ENCODE data around the gene ICAM5.

Gene ICAM5

GRCh38 chr19:10284960-10285278 is 4.8 kb upstream of the ICAM5 start:
- Histone ChIP-seq H3K9ac (ENCODE audit: low read depth, low read length) (no peak overlapping the region), H3K4me3 (ENCODE audit: low read length) (no peak overlapping the region), H3K36me3 (ENCODE audit: insufficient read depth, low read length) (peaks cover 4% of the 10 kb centered on the region; the same call in 1 of the 2 replicates), H3K27me3 (ENCODE audit: insufficient read depth, low read length) (peaks cover 44% of the 10 kb centered on the region), H3K9me3 (ENCODE audit: insufficient read depth, low read depth, low read length) (no peaks in the 10 kb centered on the region), H3K4me1 (ENCODE audit: insufficient read depth, low read length) (0 out of 2 replicates have a peak, but pooled peaks cover 3% of the 10 kb centered on the region), H3K27ac (ENCODE audit: low read depth, low read length) (no peak overlapping the region)
- WGBS = 94% methylated on average over 13 of the region's 13 CpGs

GRCh38 chr19:10285393-10285792 is 4.4 kb upstream of the ICAM5 start:
- Histone ChIP-seq H3K4me3 (ENCODE audit: low read length) (no peak overlapping the region), H3K9me3 (ENCODE audit: insufficient read depth, low read depth, low read length) (no peaks in the 10 kb centered on the region), H3K36me3 (ENCODE audit: insufficient read depth, low read length) (peaks cover 4% of the 10 kb centered on the region; the same call in 1 of the 2 replicates), H3K27me3 (ENCODE audit: insufficient read depth, low read length) (peaks cover 48% of the 10 kb centered on the region), H3K27ac (ENCODE audit: low read depth, low read length) (no peak overlapping the region), H3K9ac (ENCODE audit: low read depth, low read length) (no peak overlapping the region), H3K4me1 (ENCODE audit: insufficient read depth, low read length) (0 out of 2 replicates have a peak, but pooled peaks cover 3% of the 10 kb centered on the region)
- WGBS = 94% methylated on average over 4 of the region's 4 CpGs

DNA sequence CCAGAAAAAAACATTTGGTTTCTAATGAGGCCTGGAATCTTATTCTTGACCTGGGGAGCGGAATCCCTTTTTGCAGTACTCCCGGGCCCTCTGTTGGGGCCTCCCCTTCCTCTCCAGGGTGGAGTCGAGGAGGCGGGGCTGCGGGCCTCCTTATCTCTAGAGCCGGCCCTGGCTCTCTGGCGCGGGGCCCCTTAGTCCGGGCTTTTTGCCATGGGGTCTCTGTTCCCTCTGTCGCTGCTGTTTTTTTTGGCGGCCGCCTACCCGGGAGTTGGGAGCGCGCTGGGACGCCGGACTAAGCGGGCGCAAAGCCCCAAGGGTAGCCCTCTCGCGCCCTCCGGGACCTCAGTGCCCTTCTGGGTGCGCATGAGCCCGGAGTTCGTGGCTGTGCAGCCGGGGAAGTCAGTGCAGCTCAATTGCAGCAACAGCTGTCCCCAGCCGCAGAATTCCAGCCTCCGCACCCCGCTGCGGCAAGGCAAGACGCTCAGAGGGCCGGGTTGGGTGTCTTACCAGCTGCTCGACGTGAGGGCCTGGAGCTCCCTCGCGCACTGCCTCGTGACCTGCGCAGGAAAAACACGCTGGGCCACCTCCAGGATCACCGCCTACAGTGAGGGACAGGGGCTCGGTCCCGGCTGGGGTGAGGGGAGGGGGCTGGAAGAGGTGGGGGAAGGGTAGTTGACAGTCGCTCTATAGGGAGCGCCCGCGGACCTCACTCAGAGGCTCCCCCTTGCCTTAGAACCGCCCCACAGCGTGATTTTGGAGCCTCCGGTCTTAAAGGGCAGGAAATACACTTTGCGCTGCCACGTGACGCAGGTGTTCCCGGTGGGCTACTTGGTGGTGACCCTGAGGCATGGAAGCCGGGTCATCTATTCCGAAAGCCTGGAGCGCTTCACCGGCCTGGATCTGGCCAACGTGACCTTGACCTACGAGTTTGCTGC is 2.7 kb upstream of the ICAM5 start, which contains the start of gene ICAM4:
Gene ICAM4 (plus strand): TSS at position 153 of the 935 bp plus-strand sequence. CDS start 58 bp downstream, at position 211.
- WGBS = 6% methylated on average over 59 of the region's 59 CpGs
- no peak within 1 kb of the TSS; the same call in 1 of the 2 replicates for H3K9ac ChIP-seq (ENCODE audit: low read depth, low read length)
- 0 out of 2 replicates have a peak, but pooled peaks cover 3% of the 10 kb centered on the region for H3K4me1 ChIP-seq (ENCODE audit: insufficient read depth, low read length)
- H3K27ac ChIP-seq (ENCODE audit: low read depth, low read length) = no peak within 1 kb of the TSS
- peak within 1 kb of the TSS; percentile 57 for H3K4me3 ChIP-seq (ENCODE audit: low read length)
- peaks cover 65% of the 10 kb centered on the region for H3K27me3 ChIP-seq (ENCODE audit: insufficient read depth, low read length)
- H3K36me3 ChIP-seq (ENCODE audit: insufficient read depth, low read length) = peaks cover 4% of the 10 kb centered on the region; the same call in 1 of the 2 replicates
- H3K9me3 ChIP-seq (ENCODE audit: insufficient read depth, low read depth, low read length) = no peaks in the 10 kb centered on the region

DNA sequence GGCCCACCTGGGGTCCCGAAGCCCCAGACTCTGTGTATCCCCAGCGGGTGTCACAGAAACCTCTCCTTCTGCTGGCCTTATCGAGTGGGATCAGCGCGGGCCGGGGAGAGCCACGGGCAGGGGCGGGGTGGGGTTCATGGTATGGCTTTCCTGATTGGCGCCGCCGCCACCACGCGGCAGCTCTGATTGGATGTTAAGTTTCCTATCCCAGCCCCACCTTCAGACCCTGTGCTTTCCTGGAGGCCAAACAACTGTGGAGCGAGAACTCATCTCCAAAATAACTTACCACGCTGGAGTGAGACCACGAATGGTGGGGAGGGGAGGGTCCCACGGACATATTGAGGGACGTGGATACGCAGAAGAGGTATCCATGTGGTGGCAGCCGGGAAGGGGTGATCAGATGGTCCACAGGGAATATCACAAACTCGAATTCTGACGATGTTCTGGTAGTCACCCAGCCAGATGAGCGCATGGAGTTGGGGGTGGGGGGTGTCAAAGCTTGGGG is 1.0 kb upstream of the ICAM5 start:
- H3K9ac ChIP-seq (ENCODE audit: low read depth, low read length) = no peak overlapping the region
- peaks cover 4% of the 10 kb centered on the region; the same call in 1 of the 2 replicates for H3K36me3 ChIP-seq (ENCODE audit: insufficient read depth, low read length)
- 2% methylated on average over 19 of the region's 23 CpGs for WGBS
- H3K27ac ChIP-seq (ENCODE audit: low read depth, low read length) = no peak overlapping the region
- H3K27me3 ChIP-seq (ENCODE audit: insufficient read depth, low read length) = peaks cover 82% of the 10 kb centered on the region
- peak overlapping the region; percentile 54 for H3K4me3 ChIP-seq (ENCODE audit: low read length)
- 0 out of 2 replicates have a peak, but pooled peaks cover 3% of the 10 kb centered on the region for H3K4me1 ChIP-seq (ENCODE audit: insufficient read depth, low read length)
- H3K9me3 ChIP-seq (ENCODE audit: insufficient read depth, low read depth, low read length) = no peaks in the 10 kb centered on the region

GRCh38 chr19:10289167-10289835 is 451 bp upstream of the ICAM5 start:
- 2% methylated on average over 49 of the region's 50 CpGs for WGBS
- Histone ChIP-seq H3K4me3 (ENCODE audit: low read length) (peak overlapping the region; percentile 54), H3K36me3 (ENCODE audit: insufficient read depth, low read length) (peaks cover 4% of the 10 kb centered on the region; the same call in 1 of the 2 replicates), H3K27ac (ENCODE audit: low read depth, low read length) (no peak overlapping the region), H3K9me3 (ENCODE audit: insufficient read depth, low read depth, low read length) (no peaks in the 10 kb centered on the region), H3K27me3 (ENCODE audit: insufficient read depth, low read length) (peaks cover 88% of the 10 kb centered on the region), H3K4me1 (ENCODE audit: insufficient read depth, low read length) (0 out of 2 replicates have a peak, but pooled peaks cover 3% of the 10 kb centered on the region), H3K9ac (ENCODE audit: low read depth, low read length) (no peak overlapping the region)

DNA sequence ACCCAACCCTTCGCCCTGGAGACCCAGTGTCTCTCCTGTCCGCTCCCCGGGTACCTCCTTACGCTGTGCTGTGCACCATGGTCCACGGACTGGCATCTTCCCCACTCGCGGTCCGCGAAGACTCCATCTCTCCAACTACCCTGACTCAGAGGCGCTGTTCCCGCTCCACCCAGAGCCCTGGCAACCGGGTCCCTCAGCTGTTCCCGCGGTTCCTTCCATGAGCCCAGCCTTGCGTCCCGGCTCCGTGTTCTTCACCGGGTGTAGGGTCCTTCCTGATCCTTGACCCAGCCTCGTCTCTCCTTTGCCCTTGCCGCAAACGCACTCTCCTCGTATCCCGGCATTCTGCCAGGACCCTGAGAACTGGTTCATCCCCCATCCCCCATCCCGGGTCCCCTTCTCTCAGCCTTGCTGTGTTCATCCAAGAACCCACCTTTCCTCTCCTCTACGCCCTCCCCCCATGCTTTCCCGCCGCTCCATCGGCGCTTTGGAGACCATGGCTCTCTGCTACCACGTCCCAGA is 664 bp downstream of the ICAM5 start:
- Histone ChIP-seq H3K4me3 (ENCODE audit: low read length) (peak overlapping the region; percentile 54), H3K9me3 (ENCODE audit: insufficient read depth, low read depth, low read length) (no peaks in the 10 kb centered on the region), H3K27me3 (ENCODE audit: insufficient read depth, low read length) (peaks cover 99% of the 10 kb centered on the region), H3K36me3 (ENCODE audit: insufficient read depth, low read length) (peaks cover 1% of the 10 kb centered on the region; the same call in 1 of the 2 replicates), H3K4me1 (ENCODE audit: insufficient read depth, low read length) (0 out of 2 replicates have a peak, but pooled peaks cover 3% of the 10 kb centered on the region), H3K9ac (ENCODE audit: low read depth, low read length) (no peak overlapping the region), H3K27ac (ENCODE audit: low read depth, low read length) (no peak overlapping the region)
- 3% methylated on average over 30 of the region's 30 CpGs for WGBS

DNA sequence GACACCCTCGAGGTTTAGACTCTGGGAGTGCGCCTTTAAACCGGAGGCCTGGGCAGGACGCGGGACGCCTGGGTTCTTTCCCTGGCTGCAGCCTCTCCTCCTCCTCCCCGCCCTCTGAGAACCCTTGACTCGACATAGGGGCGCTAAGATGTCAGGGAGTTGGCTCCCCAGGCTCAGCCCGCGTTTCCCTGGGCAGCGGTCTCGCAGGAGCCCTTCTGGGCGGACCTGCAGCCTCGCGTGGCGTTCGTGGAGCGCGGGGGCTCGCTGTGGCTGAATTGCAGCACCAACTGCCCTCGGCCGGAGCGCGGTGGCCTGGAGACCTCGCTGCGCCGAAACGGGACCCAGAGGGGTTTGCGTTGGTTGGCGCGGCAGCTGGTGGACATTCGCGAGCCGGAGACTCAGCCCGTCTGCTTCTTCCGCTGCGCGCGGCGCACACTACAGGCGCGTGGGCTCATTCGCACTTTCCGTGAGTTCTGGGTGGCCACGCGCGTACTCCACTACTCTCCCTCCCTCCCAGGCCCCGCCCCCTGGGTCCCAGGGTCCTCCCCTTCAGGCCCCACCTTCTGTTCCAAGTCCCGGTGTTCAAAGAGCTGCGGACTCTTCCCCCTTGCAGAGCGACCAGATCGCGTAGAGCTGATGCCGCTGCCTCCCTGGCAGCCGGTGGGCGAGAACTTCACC is 1.3 kb downstream of the ICAM5 start:
- no peaks in the 10 kb centered on the region for H3K36me3 ChIP-seq (ENCODE audit: insufficient read depth, low read length)
- H3K4me3 ChIP-seq (ENCODE audit: low read length) = peak overlapping the region; percentile 54

DNA sequence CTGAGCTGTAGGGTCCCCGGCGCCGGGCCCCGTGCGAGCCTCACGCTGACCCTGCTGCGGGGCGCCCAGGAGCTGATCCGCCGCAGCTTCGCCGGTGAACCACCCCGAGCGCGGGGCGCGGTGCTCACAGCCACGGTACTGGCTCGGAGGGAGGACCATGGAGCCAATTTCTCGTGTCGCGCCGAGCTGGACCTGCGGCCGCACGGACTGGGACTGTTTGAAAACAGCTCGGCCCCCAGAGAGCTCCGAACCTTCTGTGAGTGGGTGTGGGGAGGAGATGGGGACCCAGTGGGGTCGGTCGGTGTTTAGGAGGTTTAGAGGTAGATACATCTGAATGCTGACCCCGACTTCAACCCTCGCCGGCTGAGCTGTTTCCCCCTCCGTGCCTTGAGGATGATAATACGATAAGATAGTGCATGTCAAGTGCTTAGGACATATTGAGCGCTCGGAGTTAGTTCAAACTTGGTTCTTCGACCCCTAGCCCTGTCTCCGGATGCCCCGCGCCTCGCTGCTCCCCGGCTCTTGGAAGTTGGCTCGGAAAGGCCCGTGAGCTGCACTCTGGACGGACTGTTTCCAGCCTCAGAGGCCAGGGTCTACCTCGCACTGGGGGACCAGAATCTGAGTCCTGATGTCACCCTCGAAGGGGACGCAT is 1.9 kb downstream of the ICAM5 start:
- peaks cover 100% of the 10 kb centered on the region for H3K27me3 ChIP-seq (ENCODE audit: insufficient read depth, low read length)
- H3K9me3 ChIP-seq (ENCODE audit: insufficient read depth, low read depth, low read length) = no peaks in the 10 kb centered on the region
- H3K4me3 ChIP-seq (ENCODE audit: low read length) = peak overlapping the region; percentile 54
- H3K9ac ChIP-seq (ENCODE audit: low read depth, low read length) = no peak overlapping the region
- H3K36me3 ChIP-seq (ENCODE audit: insufficient read depth, low read length) = no peaks in the 10 kb centered on the region
- no peaks in the 10 kb centered on the region; the same call in 1 of the 2 replicates for H3K4me1 ChIP-seq (ENCODE audit: insufficient read depth, low read length)
- H3K27ac ChIP-seq (ENCODE audit: low read depth, low read length) = no peak overlapping the region
- 6% methylated on average over 49 of the region's 49 CpGs for WGBS

More for the DNA sequence above, 1.3 kb downstream of the ICAM5 start:
- peaks cover 100% of the 10 kb centered on the region for H3K27me3 ChIP-seq (ENCODE audit: insufficient read depth, low read length)
- WGBS = 3% methylated on average over 57 of the region's 57 CpGs
- no peak overlapping the region for H3K27ac ChIP-seq (ENCODE audit: low read depth, low read length)
- H3K9me3 ChIP-seq (ENCODE audit: insufficient read depth, low read depth, low read length) = no peaks in the 10 kb centered on the region
- peaks cover 3% of the 10 kb centered on the region; the same call in 1 of the 2 replicates for H3K4me1 ChIP-seq (ENCODE audit: insufficient read depth, low read length)
- H3K9ac ChIP-seq (ENCODE audit: low read depth, low read length) = no peak overlapping the region

DNA sequence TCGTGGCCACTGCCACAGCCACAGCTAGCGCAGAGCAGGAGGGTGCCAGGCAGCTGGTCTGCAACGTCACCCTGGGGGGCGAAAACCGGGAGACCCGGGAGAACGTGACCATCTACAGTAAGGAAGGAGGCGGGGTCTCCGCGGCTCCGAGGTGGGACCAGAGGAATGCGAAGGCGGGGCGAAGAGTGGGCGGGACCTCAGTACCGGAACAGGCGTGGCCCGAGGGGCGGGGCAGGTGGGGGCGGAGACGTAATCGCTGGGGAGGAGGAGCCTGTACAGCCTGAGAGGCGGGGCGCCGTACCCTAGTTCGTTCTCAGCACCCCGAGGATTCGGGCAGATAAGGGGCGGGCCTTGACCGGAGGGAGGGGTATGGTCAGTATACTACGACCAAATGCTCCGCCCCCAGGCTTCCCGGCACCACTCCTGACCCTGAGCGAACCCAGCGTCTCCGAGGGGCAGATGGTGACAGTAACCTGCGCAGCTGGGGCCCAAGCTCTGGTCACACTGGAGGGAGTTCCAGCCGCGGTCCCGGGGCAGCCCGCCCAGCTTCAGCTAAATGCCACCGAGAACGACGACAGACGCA is 2.5 kb downstream of the ICAM5 start:
- no peak overlapping the region for H3K9ac ChIP-seq (ENCODE audit: low read depth, low read length)
- 2% methylated on average over 45 of the region's 45 CpGs for WGBS
- H3K4me3 ChIP-seq (ENCODE audit: low read length) = peak overlapping the region; percentile 54
- peaks cover 98% of the 10 kb centered on the region for H3K27me3 ChIP-seq (ENCODE audit: insufficient read depth, low read length)
- no peak overlapping the region for H3K27ac ChIP-seq (ENCODE audit: low read depth, low read length)
- no peaks in the 10 kb centered on the region; the same call in 1 of the 2 replicates for H3K4me1 ChIP-seq (ENCODE audit: insufficient read depth, low read length)
- no peaks in the 10 kb centered on the region for H3K9me3 ChIP-seq (ENCODE audit: insufficient read depth, low read depth, low read length)
- no peaks in the 10 kb centered on the region for H3K36me3 ChIP-seq (ENCODE audit: insufficient read depth, low read length)
